Measurements from ENCODE around the gene EPS8. TPM values are rescaled to one million over a fixed set of nuclear protein-coding genes. Genes with fewer than 3 reads are reported as not detected.
"Not testable (repeated sequence)": the region's sequence is repeated elsewhere in the genome, so short reads cannot be mapped to it uniquely, and the experiment has no call there.

EPS8 gene
- total RNA-seq, 1 donor from 2014 or later, result 65.2 TPM

GRCh38 chr12:15757553-15758255 lies 31.5 kb downstream of the EPS8 start:
- DNase-seq (ENCODE audit: low read depth), result peak; percentile 50

DNA sequence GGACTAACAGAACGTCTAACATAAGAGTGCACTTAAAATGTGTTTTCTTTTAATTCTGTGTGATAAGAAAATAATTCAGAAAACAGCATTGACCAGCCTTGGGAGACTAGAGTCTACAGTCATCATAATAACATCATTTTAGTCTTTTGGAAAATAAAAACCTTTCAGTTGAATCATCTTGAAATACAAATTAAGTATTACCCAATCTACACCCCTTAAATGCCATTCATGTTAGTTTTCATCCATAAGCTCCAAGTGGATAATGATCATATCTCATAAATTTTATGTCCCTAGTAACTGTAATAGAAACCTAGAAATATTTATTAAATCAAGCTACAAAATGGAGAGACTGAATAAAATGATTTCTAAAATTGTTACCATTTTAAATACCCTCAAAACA lies 32.4 kb downstream of the EPS8 start:
- no peak for DNase-seq (ENCODE audit: low read depth)

DNA sequence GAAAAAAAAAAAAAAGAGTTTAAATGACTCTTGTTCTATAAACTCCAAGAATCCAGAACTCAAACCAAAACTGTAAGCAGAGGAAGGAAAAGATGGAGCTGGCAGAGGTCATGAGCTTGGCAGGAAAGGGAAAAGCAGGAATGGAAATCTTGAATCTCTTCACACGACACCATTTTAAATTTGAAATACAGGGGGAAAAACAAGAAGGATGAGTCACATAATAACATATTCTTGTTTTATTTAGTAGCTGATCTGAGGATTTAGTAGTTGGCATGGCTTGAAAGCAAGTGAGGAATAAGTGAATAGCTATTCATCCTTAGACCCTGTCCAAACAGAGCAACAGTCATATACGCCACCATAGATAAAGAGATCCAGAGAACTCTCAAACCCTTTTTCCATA lies 35.0 kb downstream of the EPS8 start:
- no peak for DNase-seq (ENCODE audit: low read depth)

DNA sequence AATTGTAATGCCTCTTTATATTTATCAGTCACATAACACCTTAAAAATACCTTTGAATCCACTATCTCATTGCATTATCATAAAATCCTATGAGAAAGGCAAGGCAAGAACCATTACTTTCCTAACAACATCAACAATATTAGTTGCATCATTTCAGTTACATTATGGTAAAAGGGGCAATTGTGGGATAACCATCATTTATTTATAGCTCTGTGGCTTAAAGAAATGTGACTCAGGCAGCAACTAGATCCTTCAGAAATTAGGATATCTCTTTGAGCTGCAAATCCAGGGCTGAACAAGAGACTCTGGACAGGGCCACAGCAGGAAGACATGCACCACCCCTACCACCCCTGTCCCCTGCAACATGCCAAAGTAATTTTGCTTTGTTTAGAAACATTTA lies 36.4 kb downstream of the EPS8 start:
- DNase-seq (ENCODE audit: low read depth), result peak; percentile 49

- no peak for DNase-seq (ENCODE audit: low read depth)
These were observed 37.4 kb downstream of the EPS8 start for GRCh38 chr12:15751741-15752140.

DNA sequence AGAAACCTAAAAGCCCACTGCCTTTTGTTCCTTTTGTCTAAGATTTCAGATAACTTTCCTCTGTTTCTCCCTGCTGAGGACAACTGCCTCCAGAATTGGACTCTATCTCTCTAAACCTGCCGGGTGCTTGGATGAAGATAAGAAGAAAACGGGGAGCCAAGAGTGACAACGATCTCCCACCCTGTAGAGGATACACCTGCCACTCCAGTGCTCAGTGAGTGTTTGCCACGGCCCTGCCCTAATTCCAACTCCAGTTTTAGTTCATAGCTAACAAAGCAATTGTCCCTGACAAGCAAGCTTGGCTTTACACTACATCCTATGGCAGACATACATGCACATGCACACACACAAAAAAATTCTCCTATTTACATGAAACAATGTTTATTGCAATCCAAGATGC lies 39.3 kb downstream of the EPS8 start:
- DNase-seq (ENCODE audit: low read depth), result no peak

- not testable (repeated sequence) for DNase-seq (ENCODE audit: low read depth)
These were observed 47.3 kb downstream of the EPS8 start for GRCh38 chr12:15741870-15742269.

GRCh38 chr12:15741082-15741481 lies 48.1 kb downstream of the EPS8 start:
- DNase-seq (ENCODE audit: low read depth), result no peak

DNA sequence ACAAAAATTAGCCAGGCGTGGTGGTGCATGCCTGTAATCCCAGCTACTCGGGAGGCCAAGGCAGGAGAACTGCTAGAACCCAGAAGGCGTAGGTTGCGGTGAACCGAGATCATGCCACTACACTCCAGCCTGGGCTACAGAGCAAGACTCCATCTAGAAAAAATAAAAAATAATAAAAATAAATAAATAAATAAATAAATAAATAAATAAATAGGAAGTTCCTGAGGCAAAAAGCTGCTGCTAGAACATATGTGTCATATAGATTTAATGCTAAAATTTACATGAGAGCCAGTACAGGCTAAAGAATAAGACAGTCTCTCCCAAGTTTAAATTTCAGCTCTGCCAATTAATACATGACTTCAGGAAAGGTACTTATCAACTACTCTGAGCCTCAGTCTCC lies 48.8 kb downstream of the EPS8 start:
- not testable (repeated sequence) for DNase-seq (ENCODE audit: low read depth)

DNA sequence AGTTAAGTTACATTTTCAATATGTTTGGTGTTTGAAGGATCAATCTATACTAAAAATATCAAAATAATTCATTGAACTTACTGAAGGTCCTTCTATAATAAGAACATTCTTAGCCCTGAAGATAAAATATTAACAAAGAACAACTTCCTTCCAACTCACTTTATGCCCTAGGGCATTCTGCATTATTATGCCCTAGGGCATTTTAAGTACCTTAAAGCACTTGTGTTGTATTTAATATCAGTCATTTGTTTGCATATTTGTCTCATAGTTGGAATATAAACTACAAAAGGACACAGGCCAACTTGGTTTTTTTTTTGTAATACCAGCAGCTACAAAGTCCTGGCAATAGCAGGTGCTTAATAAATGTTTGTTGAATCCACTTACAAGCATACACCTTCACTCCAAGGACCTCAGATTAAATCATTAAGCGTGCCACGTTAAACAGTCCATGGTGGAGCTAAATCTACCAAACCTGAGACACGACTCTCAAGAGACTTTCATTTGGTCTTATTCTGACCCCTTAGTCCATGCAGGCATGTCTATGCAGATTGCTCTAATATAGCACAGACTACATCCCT lies 50.7 kb downstream of the EPS8 start:
- DNase-seq (ENCODE audit: low read depth), result no peak

DNA sequence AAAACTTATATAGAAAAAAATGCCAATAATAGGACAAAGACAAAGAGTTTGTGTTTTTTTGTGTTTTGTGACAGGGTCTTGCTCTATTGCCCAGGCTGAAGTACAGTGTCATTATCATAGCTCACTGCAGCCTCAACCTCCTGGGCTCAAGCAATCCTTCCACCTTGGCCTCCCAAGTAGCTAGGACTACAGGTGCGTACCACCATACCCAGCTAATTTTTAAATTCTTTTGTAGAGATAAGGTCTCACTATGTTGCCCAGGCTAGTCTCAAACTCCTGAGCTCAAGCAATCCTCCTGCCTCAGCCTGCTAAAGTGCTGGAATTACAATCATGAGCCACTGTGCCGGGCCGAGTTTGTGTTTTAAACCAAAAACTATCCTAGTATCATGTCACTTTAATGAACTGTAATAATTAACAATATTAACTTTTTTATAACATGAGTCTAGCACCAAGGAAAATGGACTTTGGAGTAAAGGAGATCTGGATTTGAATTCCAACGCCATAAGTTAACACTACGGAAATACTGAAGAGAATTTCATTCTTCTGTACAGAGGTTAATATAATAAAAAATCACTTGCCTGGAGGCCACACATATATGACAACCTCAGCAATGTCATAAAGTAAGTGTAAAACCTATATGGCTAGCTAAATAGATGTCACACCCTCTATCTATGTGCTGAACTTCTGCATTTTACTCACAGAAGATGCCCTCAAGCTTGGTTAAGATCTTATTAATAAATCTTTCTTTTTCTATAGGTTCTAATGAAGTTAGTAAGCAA lies 53.2 kb downstream of the EPS8 start:
- DNase-seq (ENCODE audit: low read depth), result no peak

GRCh38 chr12:15733136-15733535 lies 56.1 kb downstream of the EPS8 start:
- no peak for DNase-seq (ENCODE audit: low read depth)

DNA sequence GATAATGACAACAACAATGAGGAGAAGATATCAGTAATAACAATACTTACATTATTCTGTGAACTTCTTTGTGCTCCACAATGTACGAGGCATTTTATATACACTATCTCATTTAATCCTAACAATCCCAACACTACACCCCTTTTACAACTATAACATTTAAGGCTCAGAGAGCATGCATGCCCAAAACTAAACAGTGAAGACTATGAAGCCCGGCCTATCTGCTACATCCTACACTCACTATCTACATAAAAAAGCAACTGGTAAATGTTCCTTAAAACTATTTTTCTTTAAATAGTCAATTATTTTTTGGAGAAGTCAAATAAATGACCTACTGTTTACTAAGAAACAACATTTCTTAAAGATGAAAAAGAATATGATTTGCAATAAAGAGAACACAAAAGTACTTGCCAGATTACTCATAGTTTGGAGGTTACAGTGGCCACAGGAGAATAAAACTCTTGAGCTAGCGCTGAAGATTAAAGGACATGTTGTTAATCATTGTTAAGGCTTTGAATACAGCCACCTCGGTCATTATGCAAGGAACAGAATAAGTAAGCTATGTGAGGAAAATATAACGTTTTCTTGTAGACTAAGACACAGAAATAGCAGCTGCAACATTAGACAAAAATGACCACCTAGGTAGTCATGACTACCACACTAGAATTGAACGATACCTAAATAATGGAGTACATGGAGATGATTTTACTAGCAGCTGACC lies 56.7 kb downstream of the EPS8 start:
- DNase-seq (ENCODE audit: low read depth), result peak; percentile 35

GRCh38 chr12:15731940-15732339 lies 57.2 kb downstream of the EPS8 start:
- no peak for DNase-seq (ENCODE audit: low read depth)

DNA sequence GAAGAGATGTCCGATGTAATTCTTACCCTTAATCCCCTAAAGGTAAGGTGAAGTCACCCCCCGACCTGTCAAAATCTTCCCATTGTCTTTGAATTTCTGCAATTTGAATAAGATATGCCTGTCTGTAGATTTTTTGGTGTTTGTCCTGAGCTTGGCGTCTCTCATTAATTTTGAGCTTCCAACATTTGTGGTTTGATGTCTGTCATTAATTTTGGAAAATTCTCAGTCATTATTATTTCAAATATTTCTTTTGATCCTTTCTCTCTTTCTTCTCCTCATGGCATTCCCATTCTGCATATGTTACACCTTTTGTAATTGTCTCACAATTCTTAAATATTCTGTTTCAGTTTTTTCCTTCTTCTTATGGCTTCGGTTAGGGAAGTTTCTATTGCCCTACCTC lies 60.1 kb downstream of the EPS8 start:
- DNase-seq (ENCODE audit: low read depth), result no peak

- DNase-seq (ENCODE audit: low read depth), result peak; percentile 67
These were observed 61.0 kb downstream of the EPS8 start for GRCh38 chr12:15728118-15728598.

DNA sequence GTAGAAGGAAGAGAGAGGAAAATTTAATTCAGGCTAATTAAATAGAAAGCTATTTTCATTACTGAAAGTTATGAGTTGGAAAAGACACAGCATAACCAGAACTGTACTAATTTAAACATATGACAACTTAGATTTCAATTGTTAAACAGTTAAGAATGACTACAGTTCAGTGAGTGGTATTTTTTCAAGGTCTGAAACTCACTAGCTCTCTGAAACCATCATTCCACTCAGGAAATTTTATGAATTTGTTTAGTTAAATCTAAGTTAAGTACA lies 62.4 kb downstream of the EPS8 start:
- no peak for DNase-seq (ENCODE audit: low read depth)

DNA sequence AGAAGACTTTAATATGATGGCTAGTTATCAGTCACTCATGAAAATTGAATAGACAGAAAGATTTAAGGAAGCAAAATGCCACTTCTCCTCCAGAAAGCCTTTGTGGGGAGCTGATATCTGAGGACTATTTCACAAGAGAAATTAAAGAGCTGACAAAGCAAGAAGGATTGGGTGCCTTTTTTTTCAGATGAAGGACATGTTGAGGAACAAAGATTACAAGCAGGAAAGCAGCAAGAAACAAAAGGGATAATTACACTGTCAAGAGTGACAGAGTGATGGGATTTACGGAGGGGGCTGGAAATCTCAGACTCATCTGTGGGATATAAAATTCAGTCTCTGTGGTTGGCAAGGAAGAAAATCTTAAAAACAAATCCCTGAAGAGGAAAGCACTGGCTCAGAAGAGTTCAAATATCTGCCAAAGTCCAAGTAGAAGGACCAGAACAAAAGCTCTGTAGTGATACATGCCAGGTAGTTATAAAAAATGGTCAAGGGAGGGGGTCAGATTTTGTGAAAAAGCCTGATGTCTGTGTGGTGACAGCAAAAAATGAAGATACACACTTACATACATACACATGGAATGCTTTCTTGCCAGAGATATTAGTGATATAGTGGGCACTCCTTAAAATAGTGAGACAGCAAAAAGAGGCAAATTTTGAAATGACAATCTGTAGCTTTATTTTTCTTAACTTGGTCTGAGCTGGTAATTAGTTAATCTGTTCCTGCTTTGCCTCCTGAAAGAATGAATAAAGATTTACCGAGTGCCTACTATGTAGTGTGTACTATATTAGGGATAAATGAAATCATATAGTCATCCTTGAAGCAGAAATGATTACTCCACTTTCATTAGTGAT lies 62.9 kb downstream of the EPS8 start:
- no peak for DNase-seq (ENCODE audit: low read depth)

DNA sequence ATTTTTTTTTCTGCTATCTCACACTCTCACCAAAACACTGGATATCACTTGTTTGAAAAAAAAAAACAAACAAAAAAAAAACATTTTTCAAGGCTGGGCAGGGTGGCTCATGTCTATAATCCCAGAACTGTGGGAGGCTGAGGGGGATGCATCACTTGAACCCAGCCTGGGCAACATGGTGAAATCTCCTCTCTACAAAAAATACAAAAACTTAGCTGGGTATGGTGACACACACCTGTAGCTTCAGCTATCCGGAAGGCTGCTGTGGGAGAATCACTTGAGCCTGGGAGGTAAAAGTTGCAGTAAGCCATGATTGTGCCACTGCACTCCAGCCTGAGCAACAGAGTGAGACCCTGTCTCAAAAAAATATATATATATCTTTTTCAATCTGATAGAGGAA lies 66.2 kb downstream of the EPS8 start:
- DNase-seq (ENCODE audit: low read depth), result no peak

GRCh38 chr12:15721316-15722115 lies 67.7 kb downstream of the EPS8 start:
- peak; percentile 44 for DNase-seq (ENCODE audit: low read depth)

Measured in myocyte (in vitro differentiated cells).